KOPT-K1 (cell line): ENCODE measurements around the gene ZNRF4.
"Not testable (repeated sequence)": the region's sequence is repeated elsewhere in the genome, so short reads cannot be mapped to it uniquely, and the experiment has no call there.

Source experiments
- H3K27ac ChIP-seq: fragments of 200-600 bp; sonication (generic); 2 replicates; pipeline ENCODE4 v1.5.1; 2016; ENCODE audit warnings: antibody characterized with exemption, mild to moderate bottlenecking, low read depth, low read length; ENCODE audit not compliant: poor library complexity, severe bottlenecking
- H3K36me3 ChIP-seq: fragments of 200-600 bp; sonication (generic); 2 replicates; pipeline ENCODE4 v1.5.1; 2017; ENCODE audit warnings: antibody characterized with exemption, mild to moderate bottlenecking, low read length, moderate library complexity; ENCODE audit not compliant: insufficient read depth
- H3K9me3 ChIP-seq: fragments of 200-600 bp; sonication (generic); 2 replicates; pipeline ENCODE4 v1.5.1; 2017; ENCODE audit warnings: antibody characterized with exemption, low read length, mild to moderate bottlenecking; ENCODE audit not compliant: insufficient read depth, poor library complexity, severe bottlenecking

Gene ZNRF4

DNA sequence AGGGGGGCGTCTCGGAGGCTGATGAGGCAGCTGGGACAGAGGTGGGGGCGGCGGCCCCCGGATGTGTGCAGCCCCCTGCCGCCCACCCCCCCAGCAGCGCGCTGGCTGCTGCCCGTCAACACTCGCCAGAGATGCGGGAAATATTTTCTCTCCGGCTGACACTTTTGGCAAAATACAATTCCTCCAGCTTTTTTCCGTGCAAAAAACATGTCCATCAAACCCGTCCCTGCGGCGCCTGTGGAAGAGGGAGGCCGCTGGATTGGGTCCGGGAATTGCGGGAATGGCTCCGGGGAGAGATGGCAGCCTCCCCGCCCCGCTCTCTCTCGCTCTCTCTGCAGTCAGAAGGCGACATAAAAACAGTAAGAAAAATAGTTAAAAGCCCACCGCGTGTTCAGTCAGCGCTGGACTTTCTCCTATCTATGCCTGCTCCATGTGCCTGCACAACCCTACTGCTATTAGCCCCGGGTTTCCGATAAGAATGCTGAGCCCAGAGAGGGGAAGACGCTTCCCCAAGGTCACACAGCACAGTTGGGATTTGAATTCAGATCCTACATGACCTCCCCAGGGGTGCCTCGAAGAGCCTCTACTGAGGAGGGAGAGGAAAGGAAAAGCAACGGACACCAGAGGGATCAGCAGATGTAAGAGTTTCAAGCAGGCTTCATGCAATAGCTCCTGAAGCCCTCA is 23.2 kb downstream of the ZNRF4 start:
- H3K36me3 ChIP-seq, result no peaks in the 10 kb centered on the region
- no peak overlapping the region for H3K27ac ChIP-seq
- peaks cover 14% of the 10 kb centered on the region for H3K9me3 ChIP-seq

GRCh38 chr19:5478925-5479588 is 23.8 kb downstream of the ZNRF4 start:
- peaks cover 14% of the 10 kb centered on the region for H3K9me3 ChIP-seq
- H3K27ac ChIP-seq, result no peak overlapping the region
- no peaks in the 10 kb centered on the region for H3K36me3 ChIP-seq

GRCh38 chr19:5479958-5480357 is 24.7 kb downstream of the ZNRF4 start:
- H3K9me3 ChIP-seq, result peaks cover 14% of the 10 kb centered on the region

GRCh38 chr19:5480427-5480836 is 25.2 kb downstream of the ZNRF4 start:
- Histone ChIP-seq H3K36me3 (no peaks in the 10 kb centered on the region), H3K9me3 (peaks cover 14% of the 10 kb centered on the region), H3K27ac (no peak overlapping the region)

More at GRCh38 chr19:5479958-5480357, 24.7 kb downstream of the ZNRF4 start:
- Histone ChIP-seq H3K36me3 (no peaks in the 10 kb centered on the region), H3K27ac (no peak overlapping the region)

DNA sequence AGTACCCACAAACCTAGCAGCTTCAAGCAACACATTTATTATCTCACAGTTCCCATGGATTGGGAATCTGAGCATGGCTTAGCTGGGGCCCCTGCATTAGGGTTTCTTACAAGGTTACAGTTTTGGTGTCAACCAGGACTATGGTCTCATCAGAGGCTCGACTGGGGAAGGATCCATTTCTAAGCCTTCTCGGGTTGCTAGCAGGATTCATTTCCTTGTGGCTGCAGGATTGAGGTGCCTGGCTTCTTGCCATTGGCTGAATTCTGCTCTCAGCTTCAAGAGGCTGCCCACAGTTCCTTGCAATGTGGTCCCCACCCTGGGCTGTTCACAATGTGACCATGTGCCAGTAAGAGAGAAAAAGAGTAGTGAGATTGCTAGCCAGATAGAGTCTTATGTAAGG is 26.7 kb downstream of the ZNRF4 start:
- peaks cover 14% of the 10 kb centered on the region for H3K9me3 ChIP-seq
- H3K27ac ChIP-seq, result no peak overlapping the region
- H3K36me3 ChIP-seq, result no peaks in the 10 kb centered on the region

DNA sequence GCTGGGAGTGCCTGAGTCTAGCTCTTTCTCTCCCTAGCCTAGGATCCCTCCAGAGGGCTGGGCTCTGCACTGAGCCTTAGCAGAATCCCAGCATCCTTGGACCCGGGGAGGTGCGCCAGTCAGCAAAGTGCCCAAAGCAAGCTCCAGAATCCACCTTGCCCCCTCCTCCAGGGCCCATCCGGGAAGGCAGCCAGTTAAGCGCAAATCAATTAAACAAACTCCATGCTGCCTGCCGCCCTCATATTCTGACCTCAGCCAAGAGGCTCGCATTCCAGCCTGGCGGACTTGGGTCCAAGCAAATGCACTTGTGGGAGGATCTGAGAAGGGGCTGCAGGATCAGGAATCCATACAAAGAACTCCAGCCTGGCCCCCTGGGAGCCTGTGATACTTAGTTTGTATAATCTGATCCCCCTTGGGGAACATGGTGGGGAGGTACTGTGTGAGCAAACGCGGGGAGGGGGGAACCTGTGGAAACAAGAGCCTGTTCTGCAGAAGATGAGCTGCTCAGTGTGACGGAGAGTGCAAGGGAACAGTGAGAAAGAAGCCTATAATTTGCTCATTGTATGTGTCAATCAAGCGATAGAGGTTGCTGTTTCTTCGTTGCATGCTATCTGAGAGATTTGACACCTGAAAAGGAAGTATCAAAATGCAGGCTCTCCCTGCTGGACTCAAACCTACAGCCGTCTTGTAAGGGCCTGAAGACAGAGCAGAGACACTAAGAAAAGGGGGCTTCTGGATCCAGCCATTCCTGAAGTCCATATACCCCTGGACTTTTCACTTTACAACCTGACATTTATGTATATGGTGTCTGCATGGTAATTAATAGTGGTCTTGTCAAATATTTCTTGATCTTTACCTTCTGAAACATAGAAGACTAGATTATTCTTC is 29.4 kb downstream of the ZNRF4 start:
- H3K27ac ChIP-seq, result no peak overlapping the region
- H3K36me3 ChIP-seq, result no peaks in the 10 kb centered on the region
- peaks cover 14% of the 10 kb centered on the region for H3K9me3 ChIP-seq

GRCh38 chr19:5485286-5485636 is 30.0 kb downstream of the ZNRF4 start:
- no peaks in the 10 kb centered on the region for H3K36me3 ChIP-seq
- no peak overlapping the region for H3K27ac ChIP-seq
- H3K9me3 ChIP-seq, result peaks cover 14% of the 10 kb centered on the region

DNA sequence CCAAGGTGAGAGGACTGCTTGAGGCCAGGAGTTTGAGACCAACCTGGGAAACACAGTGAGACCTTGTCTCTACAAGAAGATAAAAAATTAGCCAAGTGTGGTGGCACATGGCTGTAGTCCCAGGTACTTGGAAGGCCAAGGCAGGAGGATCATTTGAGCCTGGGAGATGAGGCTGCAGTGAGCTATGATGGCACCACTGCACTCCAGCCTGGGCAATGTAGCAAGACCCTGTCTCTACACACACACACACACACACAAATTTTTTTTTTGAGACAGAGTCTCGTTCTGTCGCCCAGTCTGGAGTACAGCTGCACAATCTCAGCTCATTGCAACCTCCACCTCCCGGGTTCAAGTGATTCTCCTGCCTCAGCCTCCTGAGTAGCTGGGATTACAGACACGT is 30.4 kb downstream of the ZNRF4 start:
- peaks cover 14% of the 10 kb centered on the region for H3K9me3 ChIP-seq
- not testable (repeated sequence) for H3K27ac ChIP-seq, H3K36me3 ChIP-seq

- H3K36me3 ChIP-seq, result no peaks in the 10 kb centered on the region
- H3K9me3 ChIP-seq, result peaks cover 1% of the 10 kb centered on the region
Observed at GRCh38 chr19:5487222-5487621, 32.0 kb downstream of the ZNRF4 start.

GRCh38 chr19:5489551-5489950 is 34.3 kb downstream of the ZNRF4 start:
- Histone ChIP-seq H3K9me3 (no peaks in the 10 kb centered on the region), H3K27ac (no peak overlapping the region), H3K36me3 (no peaks in the 10 kb centered on the region)

More at GRCh38 chr19:5487222-5487621, 32.0 kb downstream of the ZNRF4 start:
- H3K27ac ChIP-seq, result no peak overlapping the region

GRCh38 chr19:5491565-5491964 is 36.3 kb downstream of the ZNRF4 start:
- H3K9me3 ChIP-seq, result no peaks in the 10 kb centered on the region
- no peaks in the 10 kb centered on the region for H3K36me3 ChIP-seq
- H3K27ac ChIP-seq, result no peak overlapping the region

DNA sequence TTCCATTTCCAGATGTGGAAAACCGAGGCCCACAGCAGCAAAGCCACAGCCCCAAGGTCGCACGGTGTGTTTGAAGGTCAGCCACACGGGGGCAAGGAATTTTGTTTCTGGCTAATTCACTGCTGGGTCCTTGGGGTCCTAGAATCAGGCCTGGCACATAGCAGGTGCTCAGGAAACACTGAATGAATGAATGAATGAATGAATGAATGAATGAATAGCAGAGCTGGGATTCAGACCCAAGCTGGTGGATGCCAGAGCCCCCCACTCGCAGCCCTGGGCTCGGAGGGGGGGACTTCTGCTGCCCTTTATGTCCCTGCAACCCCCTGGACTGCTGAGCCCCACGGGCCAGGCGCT is 37.0 kb downstream of the ZNRF4 start:
- Histone ChIP-seq H3K36me3 (no peaks in the 10 kb centered on the region), H3K27ac (no peak overlapping the region), H3K9me3 (no peaks in the 10 kb centered on the region)

DNA sequence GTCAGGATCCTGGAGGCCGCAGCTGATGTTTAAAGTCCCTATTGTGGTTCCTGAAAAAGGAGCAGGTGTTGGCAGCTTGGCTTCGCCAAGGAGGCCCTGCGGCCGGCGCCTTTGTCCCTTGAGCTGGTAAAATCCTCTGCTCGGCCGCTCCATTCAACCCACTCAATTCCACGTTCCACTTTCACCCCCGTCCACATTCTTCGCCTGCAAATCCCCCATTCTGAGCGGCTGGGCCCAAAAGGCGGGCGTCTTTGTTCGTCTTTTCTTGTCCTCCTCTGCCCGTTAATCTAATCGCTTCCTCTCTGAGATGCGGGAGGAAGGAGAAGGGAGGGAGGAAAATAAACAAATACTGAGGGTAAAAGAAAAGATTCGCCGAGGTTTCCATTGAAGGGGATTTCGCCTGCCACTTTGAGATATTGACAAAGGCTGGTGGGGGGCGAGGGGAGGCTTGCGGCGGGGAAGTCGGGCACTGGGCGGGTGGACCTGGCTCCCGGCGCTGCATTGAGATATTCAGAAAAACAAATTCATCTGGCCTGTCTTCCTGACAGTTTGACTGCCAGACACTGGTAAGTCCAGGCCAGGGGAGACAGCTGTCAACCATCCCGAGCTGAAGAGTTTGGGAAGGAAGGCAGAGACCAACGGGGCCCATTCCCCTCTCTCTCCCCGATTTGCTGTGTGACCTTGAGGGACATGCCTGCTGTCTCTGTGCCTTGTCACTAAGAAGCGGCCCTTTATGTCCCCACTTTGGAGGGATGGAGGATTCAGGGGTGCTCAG is 37.6 kb downstream of the ZNRF4 start:
- no peaks in the 10 kb centered on the region for H3K36me3 ChIP-seq
- no peaks in the 10 kb centered on the region for H3K9me3 ChIP-seq
- H3K27ac ChIP-seq, result no peak overlapping the region

GRCh38 chr19:5494773-5495172 is 39.6 kb downstream of the ZNRF4 start:
- no peak overlapping the region for H3K27ac ChIP-seq
- H3K9me3 ChIP-seq, result no peaks in the 10 kb centered on the region
- H3K36me3 ChIP-seq, result no peaks in the 10 kb centered on the region

- no peaks in the 10 kb centered on the region for H3K9me3 ChIP-seq
- H3K36me3 ChIP-seq, result no peaks in the 10 kb centered on the region
- no peak overlapping the region for H3K27ac ChIP-seq
Observed at GRCh38 chr19:5495792-5496191, 40.6 kb downstream of the ZNRF4 start.
